Activated CD8-positive, alpha-beta memory T cell treated with anti-CD3 and anti-CD28 coated beads for 36 hours (primary cell): ENCODE data around the gene GIPC3. TPM values are rescaled to one million over a fixed set of nuclear protein-coding genes. Genes with fewer than 3 reads are reported as not detected.

Source experiments
- CTCF ChIA-PET: fragments of 350-600 bp; sonication (Branson Sonifier 250); formaldehyde crosslinking; loops from one replicate; lab custom pipeline; 2021; ENCODE audit warnings: antibody characterized with exemption; lab: Charles Lee
- POLR2A ChIA-PET: fragments of 350-600 bp; sonication (Branson Sonifier 250); formaldehyde crosslinking; loops from one replicate; lab custom pipeline; 2021; ENCODE audit warnings: antibody characterized with exemption; lab: Charles Lee
- total RNA-seq, 2 experiments: library from RNA; stranded (reverse); gene quantifications; one replicate each; pipeline ENCODE4 v1.2.3, GENCODE V29; 2021

Gene GIPC3
- total RNA-seq, 2 experiments from 2014 or later = 0.44 to 0.67 TPM

DNA sequence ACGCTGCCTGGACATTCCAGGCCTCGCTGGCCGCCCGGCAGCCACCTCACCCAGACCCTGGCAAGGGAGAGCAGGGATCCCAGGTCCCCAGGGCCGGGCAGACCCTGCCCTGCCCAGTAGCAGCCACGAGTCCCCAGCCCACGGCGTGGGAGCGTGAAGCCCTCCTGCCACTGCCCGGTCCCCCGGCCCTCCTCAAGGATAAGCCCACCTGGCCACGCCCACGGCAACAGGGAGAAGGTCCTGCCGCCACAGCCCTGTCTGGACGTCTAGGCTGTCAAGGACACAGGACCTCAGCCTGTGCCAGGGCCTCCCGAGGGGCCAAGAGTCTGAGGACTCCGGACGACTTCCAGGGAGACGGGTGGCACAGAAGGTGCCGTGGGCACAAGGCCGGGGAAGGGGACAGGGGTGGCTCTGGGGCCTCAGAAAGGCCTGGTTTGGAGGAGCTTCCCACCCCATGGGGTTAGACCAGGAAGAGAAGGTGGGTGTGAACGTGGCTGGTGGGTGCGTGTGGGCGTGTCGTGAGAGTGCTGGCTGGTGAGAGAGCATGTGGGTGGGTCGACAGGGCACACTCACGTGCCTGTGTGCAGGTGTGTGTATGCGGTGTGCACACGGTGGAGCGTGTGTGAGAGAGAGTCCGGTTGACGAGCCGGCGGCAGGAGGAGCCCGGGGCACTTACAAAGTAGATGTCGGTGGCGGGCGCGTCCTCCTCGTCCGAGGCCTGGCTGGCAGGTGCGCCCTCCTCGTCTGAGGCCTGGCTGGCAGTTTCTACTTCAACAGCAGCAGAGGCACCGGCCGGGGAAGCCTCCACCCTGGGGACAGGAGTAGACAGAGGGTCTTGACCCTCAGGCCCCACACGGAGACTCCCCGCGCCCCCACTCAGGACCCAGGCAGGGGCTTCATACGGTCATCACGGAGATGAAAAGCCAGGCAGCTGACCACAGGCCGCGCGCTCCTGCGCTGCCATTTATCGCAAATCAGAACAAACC lies 53.2 kb downstream of the GIPC3 start:
- CTCF ChIA-PET = interaction anchor here (0.6 kb wide), 1 partner anchor 900 kb away, joined by 3 read pairs; no protein-coding TSS in a partner anchor
- POLR2A ChIA-PET = no interaction called here

DNA sequence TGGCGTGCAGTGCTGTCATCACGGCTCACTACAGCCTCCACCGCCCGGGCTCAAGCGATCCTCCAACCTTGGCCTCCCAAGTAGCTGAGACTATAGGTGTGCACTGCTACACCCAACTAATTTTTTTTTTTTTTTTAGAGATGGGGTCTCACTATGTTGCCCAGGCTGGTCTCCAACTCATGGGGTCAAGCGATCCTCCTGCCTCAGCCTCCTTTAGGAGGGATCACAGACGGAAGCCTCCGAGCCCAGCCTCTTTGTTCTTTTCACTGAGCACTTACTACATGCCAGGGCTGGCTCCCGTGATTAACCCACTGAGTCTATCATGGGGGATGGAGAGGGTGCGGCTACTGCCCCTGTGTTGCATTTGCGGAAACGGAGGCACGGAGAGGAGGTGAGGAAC lies 54.2 kb downstream of the GIPC3 start:
- CTCF ChIA-PET = interaction anchor here (1.2 kb wide), 1 partner anchor 27 kb away, joined by 5 read pairs; no protein-coding TSS in a partner anchor
- POLR2A ChIA-PET = no interaction called here

GRCh38 chr19:3641515-3642269 lies 56.4 kb downstream of the GIPC3 start:
- ChIA-PET POLR2A (no interaction called here), CTCF (interaction anchor here (0.6 kb wide), 1 partner anchor 43 kb away, joined by 3 read pairs; no protein-coding TSS in a partner anchor)

DNA sequence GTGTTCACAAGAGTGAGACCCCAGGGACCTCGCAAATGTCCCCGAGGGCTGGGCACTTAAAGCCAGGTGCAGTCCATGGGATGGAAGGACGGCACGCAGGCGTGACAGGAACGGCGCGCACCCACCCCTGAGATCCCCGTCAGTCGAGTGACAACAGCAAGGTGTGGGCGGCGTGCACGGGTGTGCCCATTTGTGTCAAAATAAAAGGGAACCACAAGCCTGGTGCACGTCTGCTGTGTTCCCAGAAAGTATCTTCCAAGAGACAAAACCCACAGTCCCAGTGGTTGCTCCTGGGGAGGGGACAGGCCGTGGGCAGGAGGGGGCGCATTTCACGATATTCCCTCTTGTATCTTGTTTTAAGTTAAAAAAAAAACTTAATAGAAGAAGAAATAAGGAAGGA lies 57.0 kb downstream of the GIPC3 start:
- ChIA-PET POLR2A (no interaction called here), CTCF (interaction anchor here (0.6 kb wide), 1 partner anchor 42 kb away, joined by 3 read pairs; no protein-coding TSS in a partner anchor)

Other genes starting within 250 kb of the GIPC3 start
- gene NFIC, start 218.9 kb upstream of the GIPC3 start, total RNA-seq = 10 to 100 TPM; 17.7 to 19.3 TPM
- gene SMIM24, start 105.0 kb upstream of the GIPC3 start, total RNA-seq = under 1 TPM; 0.31 to 0.36 TPM
- gene SMIM44, start 102.0 kb upstream of the GIPC3 start, total RNA-seq = not detected
- gene DOHH, start 84.8 kb upstream of the GIPC3 start, total RNA-seq = 10 to 100 TPM; 18.8 to 21.4 TPM
- 10 to 100 TPM; 33.1 to 33.6 TPM for gene FZR1, start 79.2 kb upstream of the GIPC3 start, total RNA-seq
- under 1 TPM; 0.67 to 0.78 TPM for gene TEKTIP1, start 46.3 kb upstream of the GIPC3 start, total RNA-seq
- 100 to 1,000 TPM; 118 to 124 TPM for gene MFSD12, start 27.9 kb upstream of the GIPC3 start, total RNA-seq
- 10 to 100 TPM; 43.0 to 44.9 TPM for gene HMG20B, start 12.5 kb upstream of the GIPC3 start, total RNA-seq
- gene TBXA2R, start 21.4 kb downstream of the GIPC3 start, total RNA-seq = 1 to 10 TPM; 2.7 to 3.4 TPM
- gene CACTIN, start 41.3 kb downstream of the GIPC3 start, total RNA-seq = 10 to 100 TPM; 36.7 to 38.1 TPM
- gene PIP5K1C, start 115.0 kb downstream of the GIPC3 start, total RNA-seq = 10 to 100 TPM; 29.6 to 30.3 TPM
- gene TJP3, start 122.9 kb downstream of the GIPC3 start, total RNA-seq = under 1 TPM; 0.63 to 0.94 TPM
- gene APBA3, start 176.2 kb downstream of the GIPC3 start, total RNA-seq = 10 to 100 TPM; 36.9 to 39.1 TPM
- gene MRPL54, start 177.2 kb downstream of the GIPC3 start, total RNA-seq = 10 to 100 TPM; 83.1 to 88.8 TPM
- not detected for gene RAX2, start 186.8 kb downstream of the GIPC3 start, total RNA-seq
- 10 to 100 TPM; 36.1 to 39.3 TPM for gene MATK, start 200.9 kb downstream of the GIPC3 start, total RNA-seq